NT2/D1 (cell line): ENCODE results near the gene CCDC13.

Experiments
- SUZ12 ChIP-seq: IDR thresholded peaks from 2 replicates; pipeline ENCODE4 v1.6.1; 2011; ENCODE audit not compliant: insufficient read length, insufficient read depth; ENCODE audit errors: extremely low read depth
- ZNF274 ChIP-seq: IDR thresholded peaks from 2 replicates; pipeline ENCODE4 v1.6.1; 2011; ENCODE audit warnings: mild to moderate bottlenecking, low read depth, low read length

DNA sequence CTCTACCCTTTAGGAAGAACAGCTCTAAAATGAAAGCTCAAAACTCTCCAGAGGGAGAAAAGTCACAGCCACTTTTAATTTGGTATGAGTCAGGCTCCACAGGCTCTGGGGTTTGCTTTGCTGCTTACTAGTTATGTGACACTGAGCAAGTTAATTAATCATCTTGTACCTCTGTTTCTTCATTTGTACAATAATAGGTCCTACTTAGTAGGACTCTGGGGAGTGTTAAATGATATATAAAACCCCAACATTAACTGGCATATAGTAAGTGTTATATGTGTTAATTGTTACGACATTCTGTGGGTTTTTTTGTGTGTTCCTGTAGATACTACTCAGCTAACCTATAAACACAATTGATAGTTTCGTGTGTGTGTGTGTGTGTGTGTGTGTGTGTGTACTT lies 42.8 kb upstream of the CCDC13 start:
- TF ChIP-seq SUZ12 (no peak), ZNF274 (no peak)
